HG03280 (cell line): ENCODE data around the gene CIT.

Experiments used
- ATAC-seq: cut with Tn5 transposase; IDR thresholded peaks from one replicate; pipeline ENCODE4 v1.9.1; 2021; ENCODE audit warnings: mild to moderate bottlenecking, moderate library complexity; ENCODE audit not compliant: unreplicated experiment

Gene CIT

GRCh38 chr12:119705182-119705581, 171.9 kb downstream of the CIT start:
- ATAC-seq: no peak

- ATAC-seq: no peak
Measured at GRCh38 chr12:119704065-119704747, 172.9 kb downstream of the CIT start.

- no peak for ATAC-seq
Measured at GRCh38 chr12:119700078-119700477, 177.0 kb downstream of the CIT start.

GRCh38 chr12:119699199-119699760, 177.8 kb downstream of the CIT start:
- ATAC-seq: no peak

DNA sequence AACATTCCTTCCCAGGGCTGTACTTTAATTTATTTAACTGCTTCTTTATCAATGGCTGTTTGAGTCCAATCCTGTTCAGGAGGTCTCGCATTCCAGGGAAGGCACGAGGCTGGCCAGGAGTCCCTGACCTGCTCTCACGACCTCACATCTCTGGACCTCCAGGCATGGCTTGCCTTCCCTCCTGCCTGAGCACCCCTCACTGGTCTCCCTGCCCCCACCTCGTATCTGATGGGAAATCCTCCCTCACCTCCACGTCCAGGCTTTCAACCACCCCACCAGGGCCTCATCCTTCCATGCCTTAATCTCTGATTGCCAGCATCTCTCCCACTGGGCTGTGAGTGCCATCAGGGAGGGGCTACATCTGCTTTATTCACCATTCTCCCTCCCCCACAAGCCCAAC, 180.2 kb downstream of the CIT start:
- ATAC-seq: no peak

DNA sequence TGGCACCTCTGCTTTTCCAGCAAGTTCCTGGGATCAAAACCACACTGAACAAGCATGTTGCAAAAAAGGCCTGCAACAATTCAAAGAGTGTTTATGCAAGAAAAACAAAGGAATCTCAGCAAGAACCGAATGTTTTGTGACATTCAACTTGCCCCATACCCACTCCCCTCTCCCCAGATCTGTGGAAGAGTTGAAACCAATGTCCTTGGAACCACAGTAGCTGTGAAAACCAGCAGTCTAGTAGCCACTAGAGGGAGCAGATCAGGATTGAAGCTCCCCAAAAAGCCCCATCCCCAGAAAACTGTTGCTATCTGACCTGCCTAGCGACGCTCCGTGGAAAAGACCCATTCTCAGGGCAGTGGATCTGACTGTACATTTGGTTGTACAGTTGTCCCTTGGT, 182.1 kb downstream of the CIT start:
- no peak for ATAC-seq

DNA sequence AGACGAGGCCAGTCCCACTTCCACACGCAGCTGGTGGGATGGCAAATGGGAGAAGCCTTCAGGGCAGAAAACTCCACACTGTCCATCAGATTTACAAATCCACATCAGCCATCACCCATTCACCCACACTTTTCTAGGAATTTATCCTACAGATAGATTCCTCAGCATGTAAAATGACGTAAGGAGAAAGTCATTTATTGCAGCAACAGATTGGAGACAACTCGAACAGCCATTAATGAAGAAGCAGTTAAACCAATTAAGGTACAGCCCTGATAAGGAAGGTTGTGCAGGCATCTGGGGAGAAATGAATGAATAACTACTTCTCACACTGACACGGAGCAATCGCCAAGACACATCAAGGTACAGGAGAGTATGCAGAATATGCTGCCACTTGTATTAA, 183.0 kb downstream of the CIT start:
- no peak for ATAC-seq

DNA sequence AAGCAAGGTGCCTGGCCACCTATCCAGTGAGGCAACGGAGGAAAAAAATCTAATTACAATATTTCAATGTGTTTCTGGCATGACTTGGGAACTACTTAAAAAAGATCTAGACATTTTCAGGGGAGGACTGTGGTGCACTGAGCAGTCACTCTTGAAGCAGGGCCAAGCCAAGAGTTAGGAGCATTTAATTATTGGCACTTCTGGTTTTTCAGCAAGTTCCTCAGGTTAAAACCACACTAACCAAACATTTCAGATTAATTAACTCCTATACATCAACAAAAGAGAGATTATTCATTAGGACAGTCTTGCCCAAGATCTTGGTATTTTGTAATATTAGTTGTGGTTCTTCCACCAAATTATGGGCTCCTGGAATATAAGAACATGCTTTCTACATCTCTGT, 183.6 kb downstream of the CIT start:
- ATAC-seq: no peak

GRCh38 chr12:119692997-119693396, 184.1 kb downstream of the CIT start:
- ATAC-seq: no peak

- no peak for ATAC-seq
Measured at GRCh38 chr12:119692410-119692809, 184.7 kb downstream of the CIT start.

DNA sequence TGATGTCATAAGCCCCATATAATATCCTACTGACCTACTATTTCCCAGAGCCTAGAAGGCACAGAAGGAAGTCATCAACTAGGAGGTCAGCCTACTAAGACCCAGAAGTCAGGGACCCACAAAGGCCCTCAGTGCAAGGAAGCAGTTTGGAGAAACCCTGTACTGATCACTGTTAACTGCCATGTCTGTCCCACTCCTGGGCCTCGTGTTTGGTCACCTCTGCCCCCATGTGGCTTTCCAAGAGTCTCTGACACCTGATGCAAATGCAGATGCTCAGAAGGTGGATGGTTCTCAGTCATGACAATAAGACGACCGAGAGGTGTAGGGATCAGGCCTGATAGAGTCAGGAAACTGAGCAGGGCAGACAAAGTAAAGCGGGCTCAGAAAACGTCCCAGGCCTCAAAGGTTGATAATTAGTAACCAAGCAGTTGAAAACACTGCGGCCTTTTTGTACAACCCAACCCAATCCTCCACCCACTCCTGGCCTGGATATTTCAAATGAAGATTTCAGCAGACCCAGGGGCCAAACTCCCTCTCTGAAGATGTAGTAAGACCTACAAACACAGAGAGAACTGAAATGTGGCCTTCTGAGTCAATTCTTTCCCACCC, 185.8 kb downstream of the CIT start:
- ATAC-seq: no peak

DNA sequence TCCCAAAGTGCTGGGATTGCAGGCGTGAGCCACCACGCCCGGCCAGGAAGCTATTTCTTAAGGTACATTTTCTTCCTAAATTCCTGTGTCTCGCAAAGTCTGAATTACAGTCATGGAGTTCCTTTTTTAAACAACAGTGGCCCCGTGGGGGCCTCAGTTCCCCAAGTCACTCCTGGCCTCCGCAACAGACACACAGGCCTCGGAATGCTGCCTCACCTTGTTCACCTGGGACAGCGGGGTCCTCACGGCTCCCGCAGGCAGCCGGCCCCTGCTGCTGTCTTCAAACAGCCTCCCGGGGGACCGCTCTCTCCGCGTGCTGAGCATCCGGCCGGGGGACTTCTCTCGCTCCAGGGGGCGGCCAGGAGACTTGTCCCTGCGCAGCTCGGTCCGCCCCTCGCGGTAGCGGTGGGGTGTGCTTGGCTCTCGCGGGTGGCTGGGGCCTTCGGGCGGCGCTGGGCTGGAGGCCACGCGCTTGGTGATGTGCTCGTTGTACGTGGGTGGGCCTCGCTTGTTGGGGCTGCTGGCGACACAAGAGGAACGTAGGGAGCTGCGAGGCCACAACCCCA, 187.1 kb downstream of the CIT start:
- no peak for ATAC-seq

DNA sequence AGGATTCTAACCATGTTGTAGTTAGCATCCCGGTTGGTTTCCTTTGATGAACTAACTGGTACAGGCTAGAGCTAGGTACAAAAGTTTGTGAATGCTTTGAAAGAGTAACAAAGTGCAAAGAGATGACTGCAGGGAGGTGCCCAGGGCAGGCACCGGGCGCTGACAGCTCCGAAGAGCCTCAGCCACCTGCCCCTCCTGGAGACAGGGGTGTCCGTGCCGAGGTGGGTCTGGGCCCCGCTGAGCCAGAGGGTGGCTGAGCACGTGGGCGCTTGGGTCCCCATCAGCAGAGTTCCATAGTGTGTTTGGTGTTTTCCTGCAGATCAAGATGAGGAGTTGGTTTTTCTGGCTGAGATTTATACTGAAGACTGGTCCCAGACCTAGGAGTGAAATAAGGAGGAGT, 189.2 kb downstream of the CIT start:
- no peak for ATAC-seq

GRCh38 chr12:119687406-119687805, 189.7 kb downstream of the CIT start:
- ATAC-seq: no peak

- ATAC-seq: no peak
Measured at GRCh38 chr12:119686776-119687175, 190.3 kb downstream of the CIT start.

DNA sequence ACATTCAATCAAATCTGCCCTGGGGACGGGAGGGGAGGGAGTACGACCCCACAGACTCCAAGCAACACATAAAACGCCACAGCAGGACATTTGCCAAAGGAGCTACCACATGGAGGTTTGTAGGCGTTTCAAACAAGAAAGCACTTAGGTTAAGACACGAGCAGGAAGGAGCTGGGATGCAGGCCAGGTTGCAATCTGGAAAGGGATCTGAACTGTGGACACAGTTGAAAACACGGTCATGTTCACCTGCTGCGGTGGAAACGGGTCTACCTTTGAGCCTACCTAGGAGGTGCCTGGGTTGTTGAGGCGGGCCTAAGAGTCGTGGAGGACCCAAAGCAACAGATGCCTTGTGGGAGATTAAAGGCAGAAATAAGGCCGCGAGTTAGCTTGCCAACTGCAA, 190.8 kb downstream of the CIT start:
- no peak for ATAC-seq

GRCh38 chr12:119685375-119685774, 191.7 kb downstream of the CIT start:
- no peak for ATAC-seq

GRCh38 chr12:119684711-119685369, 192.3 kb downstream of the CIT start:
- ATAC-seq: no peak

GRCh38 chr12:119683816-119684215, 193.3 kb downstream of the CIT start:
- no peak for ATAC-seq

DNA sequence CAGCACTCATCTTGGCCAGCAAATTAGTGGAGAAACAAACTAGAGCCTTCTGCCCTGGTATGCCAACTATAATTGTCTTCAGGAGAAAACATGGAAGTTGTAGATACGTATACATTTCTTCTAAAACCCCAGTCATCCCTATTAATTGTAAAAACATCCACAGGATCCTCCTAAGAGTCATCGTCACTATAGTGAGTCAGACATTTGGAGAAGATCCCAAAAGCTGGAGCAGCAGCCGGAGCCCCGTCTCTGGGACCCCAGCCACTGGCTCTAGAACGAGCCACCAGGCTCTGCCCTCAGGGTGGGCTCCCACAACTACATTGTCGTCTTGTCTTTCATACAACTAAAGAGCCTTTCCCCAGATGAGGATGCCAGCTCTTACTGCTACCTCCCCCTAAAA, 193.7 kb downstream of the CIT start:
- no peak for ATAC-seq

GRCh38 chr12:119682639-119683252, 194.4 kb downstream of the CIT start:
- no peak for ATAC-seq
